GM21576 (cell line): Measurements from ENCODE around the gene PDE6A.
"Not testable (repeated sequence)": the region's sequence is repeated elsewhere in the genome, so short reads cannot be mapped to it uniquely, and the experiment has no call there.

Source experiments
- ATAC-seq: cut with Tn5 transposase; IDR thresholded peaks from one replicate; pipeline ENCODE4 v1.9.1; 2021; ENCODE audit warnings: mild to moderate bottlenecking, moderate library complexity; ENCODE audit not compliant: unreplicated experiment

PDE6A gene

GRCh38 chr5:149869411-149869821 is 75.2 kb downstream of the PDE6A start:
- no peak for ATAC-seq

GRCh38 chr5:149865746-149866145 is 78.8 kb downstream of the PDE6A start:
- ATAC-seq = no peak

DNA sequence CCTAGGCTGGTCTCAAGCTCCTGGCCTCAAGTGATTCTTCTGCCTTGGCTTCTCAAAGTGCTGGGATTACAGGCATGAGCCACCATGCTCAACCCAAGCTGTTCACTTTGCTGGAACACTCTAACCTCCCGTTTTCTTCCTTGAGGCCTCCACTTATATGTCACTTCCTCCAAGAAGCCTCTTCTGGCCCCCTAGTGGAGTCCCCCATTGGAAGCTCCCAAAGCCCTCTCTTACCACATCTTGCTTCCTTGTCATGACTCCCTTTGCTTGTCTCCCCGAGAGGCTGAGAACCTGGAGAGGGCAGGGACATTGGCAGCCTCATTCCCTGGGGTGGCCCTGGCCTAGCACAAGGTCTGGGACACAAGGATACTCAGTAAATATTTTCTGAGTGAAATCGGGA is 80.8 kb downstream of the PDE6A start:
- no peak for ATAC-seq

- no peak for ATAC-seq
Measured at GRCh38 chr5:149863176-149863575, 81.4 kb downstream of the PDE6A start.

GRCh38 chr5:149860801-149861322 is 83.7 kb downstream of the PDE6A start:
- ATAC-seq = peak; percentile 96

DNA sequence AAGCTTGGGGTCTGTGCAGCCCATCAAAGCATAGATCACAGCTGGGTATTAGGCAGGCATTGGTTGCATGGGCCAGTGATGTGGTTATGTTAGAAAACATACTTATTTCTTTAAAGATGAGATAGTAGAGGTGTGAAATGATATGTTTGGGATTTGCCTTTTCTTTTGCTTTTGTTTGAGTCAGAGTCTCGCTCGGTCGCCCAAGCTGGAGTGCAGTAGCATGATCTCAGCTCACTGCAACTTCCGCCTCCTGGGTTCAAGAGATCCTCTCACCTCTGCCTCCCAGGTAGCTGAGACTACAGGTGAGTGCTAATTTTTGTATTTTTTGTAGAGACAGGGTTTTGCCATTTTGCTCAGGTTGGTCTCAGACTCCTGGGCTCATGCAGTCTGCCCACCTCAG is 84.8 kb downstream of the PDE6A start:
- ATAC-seq = no peak

GRCh38 chr5:149858481-149858880 is 86.1 kb downstream of the PDE6A start:
- not testable (repeated sequence) for ATAC-seq

- ATAC-seq = no peak
Measured at GRCh38 chr5:149857499-149857898, 87.1 kb downstream of the PDE6A start.

GRCh38 chr5:149855366-149855765 is 89.2 kb downstream of the PDE6A start:
- ATAC-seq = no peak

DNA sequence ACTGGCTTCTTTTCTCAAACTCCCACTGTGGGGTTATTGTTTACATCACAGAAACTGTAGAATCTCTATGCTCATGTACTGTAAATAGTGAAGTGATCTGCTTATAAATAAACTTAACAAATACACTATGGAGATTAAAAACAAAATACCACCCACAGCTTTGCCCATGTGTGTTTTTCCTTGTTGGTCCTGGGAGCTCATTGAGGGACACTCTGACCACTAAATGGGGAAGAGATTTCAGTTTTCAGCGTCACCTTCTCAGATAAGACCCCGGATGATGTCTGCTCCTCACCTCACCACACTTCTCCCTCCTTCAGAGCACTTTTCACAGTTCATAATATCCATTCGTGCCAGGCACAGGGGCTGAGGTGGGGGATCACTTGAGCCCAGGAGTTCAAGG is 89.7 kb downstream of the PDE6A start:
- ATAC-seq = no peak

DNA sequence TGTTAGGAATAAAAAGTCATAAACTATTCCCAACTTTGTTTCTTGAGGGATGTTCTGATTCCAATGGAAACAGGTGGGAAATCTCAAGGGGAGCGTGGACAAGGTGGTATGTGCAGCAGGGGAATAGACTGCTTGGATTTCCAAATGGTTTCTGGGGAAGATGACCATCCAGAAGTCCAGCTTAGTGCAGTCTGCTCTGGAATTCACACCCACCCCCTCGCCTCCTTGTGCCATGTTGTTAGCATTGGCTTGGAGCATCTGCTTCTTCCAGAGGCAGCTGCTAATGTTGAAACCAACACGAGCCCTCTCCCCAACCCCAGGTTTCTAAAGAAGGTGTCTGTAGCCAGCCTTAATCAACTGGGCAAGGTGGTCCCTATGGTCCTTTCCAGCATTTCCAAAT is 90.9 kb downstream of the PDE6A start:
- no peak for ATAC-seq

DNA sequence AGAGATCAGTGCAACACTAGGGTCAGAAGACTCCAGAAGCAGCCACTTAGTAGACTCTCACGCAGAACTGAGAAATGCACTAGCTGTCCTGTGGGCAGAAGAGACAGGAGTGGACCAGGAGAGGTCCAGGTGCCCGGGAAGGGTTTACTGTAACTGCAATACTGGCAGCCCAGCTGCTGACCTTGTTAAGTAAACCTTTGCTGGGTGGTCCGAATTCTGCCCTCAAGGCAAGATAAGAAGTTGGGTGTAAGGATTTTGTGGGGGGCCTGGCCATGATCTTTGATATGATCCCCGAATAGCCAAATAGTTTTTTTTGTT is 91.3 kb downstream of the PDE6A start:
- ATAC-seq = no peak

- ATAC-seq = peak; percentile 81
Measured at GRCh38 chr5:149852641-149853330, 91.8 kb downstream of the PDE6A start.

DNA sequence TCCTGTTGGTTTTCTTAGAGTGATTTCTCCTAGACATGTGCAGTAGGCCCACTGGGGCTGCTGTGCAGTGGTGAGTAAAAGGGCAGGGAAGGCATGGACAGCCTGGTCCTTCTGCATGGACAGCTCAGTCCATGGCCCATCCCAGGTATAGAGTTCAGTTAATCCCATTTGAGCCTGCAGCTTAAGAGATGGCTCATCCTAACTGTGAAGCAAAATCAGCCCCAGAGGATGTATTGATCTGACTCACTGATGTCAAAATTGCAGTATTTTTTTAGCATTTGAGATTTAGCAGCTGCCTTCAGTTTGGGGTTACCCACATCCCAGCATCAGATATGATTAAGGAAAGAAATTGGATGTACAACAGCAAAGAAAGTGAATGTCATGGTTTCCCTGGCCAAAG is 93.4 kb downstream of the PDE6A start:
- ATAC-seq = no peak

GRCh38 chr5:149849966-149850910 is 94.4 kb downstream of the PDE6A start:
- no peak for ATAC-seq

- ATAC-seq = no peak
Measured at GRCh38 chr5:149849280-149849965, 95.2 kb downstream of the PDE6A start.

GRCh38 chr5:149847611-149848010 is 97.0 kb downstream of the PDE6A start:
- ATAC-seq = no peak

DNA sequence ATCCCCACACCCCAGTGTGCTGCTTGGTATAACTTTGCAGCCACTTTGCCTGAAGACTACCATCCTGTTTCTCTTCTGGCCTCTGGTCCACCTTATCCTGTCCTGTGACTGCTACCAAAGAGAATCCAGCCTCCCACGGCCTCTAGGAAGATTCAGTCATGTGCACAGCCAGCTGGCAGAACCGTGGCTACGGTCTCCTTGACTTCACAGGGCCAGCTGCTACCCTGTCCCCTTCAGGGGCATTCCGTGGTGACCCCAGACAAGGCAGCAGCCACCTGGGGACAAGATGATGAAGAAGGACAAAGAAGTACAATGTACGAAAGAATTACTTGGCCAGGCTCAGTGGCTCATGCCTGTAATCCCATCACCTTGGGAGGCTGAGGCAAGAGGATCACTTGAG is 98.6 kb downstream of the PDE6A start:
- no peak for ATAC-seq

GRCh38 chr5:149845601-149846000 is 99.0 kb downstream of the PDE6A start:
- ATAC-seq = no peak

DNA sequence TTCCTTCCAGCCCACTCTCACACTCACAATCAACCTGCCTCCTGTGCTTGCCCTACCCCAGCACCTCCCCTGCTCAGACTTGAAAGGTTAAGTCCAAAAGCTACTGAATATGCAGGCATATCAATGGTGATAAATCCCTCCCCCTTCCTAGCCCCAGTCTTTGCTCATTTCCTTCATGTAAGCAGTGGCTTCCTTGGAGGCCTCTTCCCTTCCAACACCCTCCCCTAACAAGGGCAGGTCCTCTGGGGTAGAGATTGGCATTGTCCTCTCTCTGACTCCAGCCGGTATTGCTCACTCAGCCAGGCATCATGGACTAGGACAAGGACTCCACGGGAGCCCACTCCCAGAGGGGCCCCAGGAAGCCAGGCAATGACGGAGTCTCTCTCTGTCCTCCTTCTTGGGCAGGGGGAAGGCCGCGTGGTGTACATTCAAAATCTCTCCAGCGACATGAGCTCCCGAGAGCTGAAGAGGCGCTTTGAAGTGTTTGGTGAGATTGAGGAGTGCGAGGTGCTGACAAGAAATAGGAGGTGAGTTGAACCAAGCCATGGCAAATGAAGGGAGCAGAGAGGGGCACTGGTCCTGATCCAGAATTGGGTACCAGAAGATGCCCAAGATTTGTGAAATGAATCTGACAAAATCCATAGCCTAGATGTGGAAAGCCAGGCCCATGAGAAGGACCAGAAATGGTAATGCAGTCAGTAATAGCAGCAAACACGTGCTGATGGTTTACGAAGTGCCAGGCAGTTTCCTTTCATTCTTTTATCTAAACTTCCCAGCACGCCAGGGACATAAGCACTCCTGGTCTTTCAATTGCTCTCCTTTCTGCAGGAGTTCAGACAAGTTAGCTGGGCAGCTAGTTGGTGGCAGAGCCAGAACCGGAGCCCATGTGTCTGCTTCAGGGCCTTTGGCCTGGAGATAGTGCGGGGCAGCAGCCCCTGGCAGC is 102.5 kb downstream of the PDE6A start:
- ATAC-seq = no peak
